GM12892 (cell line): Measurements from ENCODE around the gene C4orf50.

Experiments
- POLR2AphosphoS5 ChIP-seq: IDR thresholded peaks from 2 replicates; pipeline ENCODE4 v1.6.1; 2011; ENCODE audit warnings: low read depth, low read length, control low read depth
- TAF1 ChIP-seq: IDR thresholded peaks from 2 replicates; pipeline ENCODE4 v1.6.1; 2011; ENCODE audit warnings: low read depth, mild to moderate bottlenecking, control low read depth, low read length, borderline replicate concordance

DNA sequence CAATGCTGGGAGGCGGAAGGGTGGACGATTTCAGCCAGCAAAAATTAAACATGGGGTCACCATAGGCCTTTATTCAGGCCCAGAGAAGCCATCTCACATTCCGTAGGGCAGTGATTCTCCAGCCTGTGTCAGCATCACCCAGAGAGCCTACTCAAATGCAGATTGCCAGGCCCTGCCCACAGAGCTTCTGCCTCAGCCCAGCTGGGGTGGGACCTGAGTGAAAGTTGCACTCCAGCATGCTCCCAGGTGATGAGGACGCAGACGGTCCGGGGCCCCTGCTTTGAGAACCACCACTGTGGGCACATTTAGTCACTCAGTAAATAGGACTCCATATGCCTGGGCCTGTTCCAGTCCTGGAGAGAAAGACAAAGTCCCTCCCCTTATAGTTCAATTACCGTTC, 12.4 kb upstream of the C4orf50 start:
- no peak for TF ChIP-seq TAF1
- TF ChIP-seq POLR2AphosphoS5: no peak
